ENCODE results near the gene ACE.

Gene ACE

GRCh38 chr17:63517825-63518534, 41.1 kb downstream of the ACE start:
- no peak for DNase-seq

DNA sequence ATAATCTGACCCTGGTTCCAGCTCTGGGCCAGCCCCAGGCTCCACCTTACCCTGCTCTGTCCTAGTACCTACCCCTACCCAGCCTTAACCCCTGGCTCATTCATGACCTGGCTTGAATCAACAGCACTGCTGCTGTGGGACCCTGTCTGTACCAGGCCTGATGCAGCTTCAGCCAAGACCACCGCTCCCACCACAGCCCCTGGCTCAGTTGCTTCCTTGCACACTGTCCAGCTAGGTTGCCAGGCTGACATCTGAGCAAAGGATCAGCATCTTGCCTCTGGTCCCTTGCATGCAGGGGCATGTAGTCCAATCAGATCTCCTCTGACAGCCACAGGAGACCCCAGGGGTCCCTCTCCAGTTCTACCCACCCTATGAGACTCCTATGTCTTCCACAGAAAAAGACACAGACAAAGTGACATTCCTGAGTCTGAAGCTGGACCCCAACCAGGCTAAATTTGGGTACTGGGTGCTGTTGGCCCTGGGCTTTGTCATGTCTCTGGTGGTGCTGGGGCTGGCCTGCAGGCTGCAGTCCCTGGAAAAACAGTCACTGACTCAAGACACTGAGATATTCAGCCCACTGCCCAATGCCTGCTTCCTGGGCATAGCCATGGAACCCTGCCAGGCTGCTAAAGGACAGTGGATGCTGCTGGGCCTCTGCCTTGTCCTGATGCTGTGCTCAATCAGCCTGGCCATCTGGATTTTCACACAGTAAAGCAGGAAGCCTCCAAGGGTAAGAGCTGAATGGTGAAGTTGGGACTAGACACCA, 42.4 kb downstream of the ACE start:
- no peak for DNase-seq

DNA sequence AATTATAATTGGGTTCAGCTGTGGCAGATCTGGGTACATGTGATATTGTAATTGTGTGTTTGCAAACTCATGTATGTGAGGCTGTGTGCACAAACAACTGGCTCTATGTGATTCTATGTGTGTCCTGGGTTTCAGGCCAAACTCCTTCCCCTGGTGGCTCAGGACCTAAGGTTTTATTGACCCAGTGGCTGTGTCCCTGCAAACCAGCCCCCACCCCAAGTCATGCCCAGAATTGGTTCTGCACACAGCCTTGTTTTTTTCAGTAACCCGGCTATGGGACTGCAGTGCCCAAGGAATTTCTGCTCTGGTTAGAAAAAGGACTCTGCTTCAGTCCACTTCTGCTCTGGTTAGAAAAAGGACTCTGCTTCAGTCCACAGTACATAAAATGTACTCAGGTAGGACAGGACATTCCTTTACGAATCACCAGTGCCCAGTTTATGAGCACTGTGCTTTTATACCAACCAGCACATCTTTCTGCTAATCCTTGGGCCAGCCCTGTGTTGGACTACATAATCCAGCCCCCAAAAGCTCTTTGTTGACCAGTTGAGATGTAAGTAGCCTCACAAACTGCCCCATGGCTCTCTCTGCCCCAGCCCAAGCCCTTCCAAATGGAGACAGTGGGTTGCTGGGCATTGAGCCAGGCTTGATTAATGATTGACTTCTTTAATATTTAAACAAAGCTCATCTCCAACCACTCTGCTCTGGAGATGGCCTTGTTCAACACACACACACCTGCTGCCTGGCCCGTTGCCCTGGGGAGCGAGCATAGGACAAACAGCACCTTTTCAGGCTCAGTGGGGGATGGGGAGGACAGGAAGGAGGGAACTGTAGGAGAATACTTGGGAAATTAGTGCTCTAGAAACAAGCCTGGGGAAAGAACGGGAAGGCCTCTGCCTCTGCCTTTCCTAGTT, 43.4 kb downstream of the ACE start:
- DNase-seq, result no peak

DNA sequence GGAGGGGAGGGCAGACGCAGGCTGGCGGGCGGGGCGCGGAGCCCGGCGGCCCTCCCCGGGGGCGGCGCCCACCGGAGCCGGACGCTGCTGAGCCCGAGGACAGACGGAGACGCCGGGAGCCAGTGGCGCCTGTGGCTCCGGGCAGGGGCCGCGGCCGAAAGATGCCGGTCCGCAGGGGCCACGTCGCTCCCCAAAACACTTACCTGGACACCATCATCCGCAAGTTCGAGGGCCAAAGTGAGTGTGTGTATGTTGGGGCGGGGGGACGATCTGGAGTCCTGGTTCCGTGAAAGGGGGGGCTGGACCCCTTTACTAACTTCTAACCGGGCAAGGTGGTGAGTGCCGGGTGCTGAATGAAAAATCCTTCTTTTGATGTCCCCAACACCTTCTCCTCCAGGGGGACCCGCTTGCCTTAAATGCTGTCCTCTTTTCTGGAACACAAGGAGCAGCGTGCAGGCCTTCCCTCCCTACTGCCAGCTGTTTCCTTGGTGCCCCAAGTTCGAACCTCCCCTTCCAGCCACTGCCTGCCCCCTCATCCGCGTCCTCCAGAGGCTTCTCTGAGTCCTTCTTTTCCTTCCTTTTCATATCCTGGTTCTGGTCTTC, 46.5 kb downstream of the ACE start, which contains the start of gene KCNH6:
KCNH6 (plus strand) TSS at position 106 of the 603 bp plus-strand sequence; CDS start at position 162, 56 bp downstream.
- DNase-seq, result no peak

GRCh38 chr17:63524051-63524450, 47.2 kb downstream of the ACE start:
- no peak for DNase-seq

DNA sequence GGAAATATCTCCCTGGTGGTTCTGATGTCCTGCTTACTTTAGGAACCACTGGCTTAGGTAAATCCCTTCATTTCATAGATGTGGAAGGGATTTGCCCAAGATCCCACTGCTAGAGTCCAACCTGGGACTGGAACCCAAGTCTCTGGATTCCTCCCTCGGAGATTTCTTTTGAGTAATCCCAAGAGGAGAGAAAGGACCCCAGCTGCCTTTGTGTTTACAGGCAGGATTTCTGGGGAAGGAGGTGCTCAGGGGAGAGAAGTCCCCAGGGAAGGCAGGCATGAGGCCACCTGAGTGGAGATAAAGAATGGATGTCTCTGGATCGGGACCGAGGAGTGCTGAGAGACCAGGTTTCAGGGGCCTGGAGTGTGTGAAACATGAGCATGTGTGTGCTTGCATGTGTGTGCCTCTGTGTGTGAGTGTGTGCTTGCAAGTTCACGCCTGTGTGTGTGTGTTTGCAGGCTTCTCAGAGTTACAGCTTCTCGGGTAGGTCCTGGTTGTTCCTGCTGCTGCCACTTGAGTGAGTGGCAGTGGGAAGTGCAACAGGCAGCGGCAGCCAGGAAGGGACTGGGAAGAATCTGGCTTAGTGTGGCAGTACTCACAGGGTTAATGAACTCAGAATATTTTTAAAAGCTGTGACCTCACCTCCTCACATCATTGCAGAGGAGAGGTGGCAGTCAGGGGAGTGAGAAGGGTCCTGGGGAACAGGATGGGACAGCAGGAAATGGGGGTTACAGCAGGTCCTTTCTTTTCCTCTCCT, 48.5 kb downstream of the ACE start:
- no peak for DNase-seq

- DNase-seq, result no peak
These were observed 50.0 kb downstream of the ACE start for GRCh38 chr17:63526861-63527260.

- no peak for DNase-seq
These were observed 51.3 kb downstream of the ACE start for GRCh38 chr17:63528183-63528582.

- DNase-seq, result no peak
These were observed 53.1 kb downstream of the ACE start for GRCh38 chr17:63529711-63530556.

- no peak for DNase-seq
These were observed 53.7 kb downstream of the ACE start for GRCh38 chr17:63530557-63531021.

DNA sequence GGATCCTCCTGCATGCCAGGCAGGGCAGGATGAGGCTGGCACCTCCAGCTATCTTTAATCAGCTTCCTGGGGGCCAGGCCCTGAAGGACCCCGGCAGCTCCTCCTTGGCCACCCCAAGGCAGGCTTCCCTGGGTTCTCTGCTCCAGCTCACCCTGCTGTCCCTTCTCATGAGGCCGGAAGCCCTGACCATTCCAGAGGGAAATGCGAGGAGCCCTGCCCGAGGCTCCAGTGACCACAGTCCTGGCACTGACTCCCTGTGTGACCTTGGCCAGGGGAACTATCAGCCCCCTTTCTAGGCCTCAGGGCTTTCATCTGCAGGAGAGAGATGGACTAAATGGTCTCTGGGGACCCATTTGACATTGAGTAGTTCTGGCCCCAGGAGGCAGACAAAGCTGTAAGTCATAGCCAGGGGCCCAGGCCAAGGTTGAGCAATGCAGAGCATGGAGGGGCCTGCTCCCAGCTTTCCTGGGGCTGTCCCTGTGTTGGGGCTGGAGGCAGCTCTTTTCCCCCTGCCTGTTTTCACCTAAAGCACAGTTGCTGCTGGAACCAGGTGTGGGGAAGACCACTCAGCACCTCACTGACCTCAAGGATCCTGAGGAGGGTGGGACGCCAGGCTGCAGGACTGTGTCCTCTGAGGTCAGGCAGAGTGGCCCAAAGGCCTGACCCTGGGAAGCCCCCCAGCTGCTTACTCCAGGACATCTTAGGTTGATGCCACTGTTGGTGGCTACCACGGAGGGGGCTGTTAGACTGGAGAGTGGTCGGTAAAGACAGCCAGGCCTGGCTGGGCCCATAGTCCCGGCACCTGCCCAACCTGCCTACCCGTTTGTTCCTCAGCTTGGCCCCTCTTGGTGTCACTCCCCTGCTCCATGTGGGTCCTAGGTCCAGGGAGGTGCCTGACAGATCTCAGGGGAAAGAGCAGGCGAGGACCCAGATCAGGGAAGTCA, 54.4 kb downstream of the ACE start:
- no peak for DNase-seq

GRCh38 chr17:63533433-63534077, 56.7 kb downstream of the ACE start:
- no peak for DNase-seq

DNA sequence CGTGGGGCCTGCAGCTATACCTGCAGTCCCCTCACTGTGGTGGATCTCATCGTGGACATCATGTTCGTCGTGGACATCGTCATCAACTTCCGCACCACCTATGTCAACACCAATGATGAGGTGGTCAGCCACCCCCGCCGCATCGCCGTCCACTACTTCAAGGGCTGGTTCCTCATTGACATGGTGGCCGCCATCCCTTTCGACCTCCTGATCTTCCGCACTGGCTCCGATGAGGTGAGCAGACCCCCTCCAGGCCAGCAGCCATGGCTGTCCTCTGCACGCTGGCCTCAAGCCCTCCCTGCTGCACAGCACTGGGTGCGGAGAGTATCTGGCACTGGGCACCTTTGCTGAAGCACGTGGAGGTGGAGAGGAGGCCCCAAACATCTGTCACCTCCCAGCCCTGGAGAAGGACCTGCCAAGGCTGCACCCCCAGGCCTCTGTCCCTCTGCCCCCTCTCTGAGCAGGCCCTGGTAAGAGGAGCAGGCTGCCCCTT, 57.3 kb downstream of the ACE start:
- DNase-seq, result no peak

GRCh38 chr17:63534816-63535455, 58.1 kb downstream of the ACE start:
- no peak for DNase-seq

DNA sequence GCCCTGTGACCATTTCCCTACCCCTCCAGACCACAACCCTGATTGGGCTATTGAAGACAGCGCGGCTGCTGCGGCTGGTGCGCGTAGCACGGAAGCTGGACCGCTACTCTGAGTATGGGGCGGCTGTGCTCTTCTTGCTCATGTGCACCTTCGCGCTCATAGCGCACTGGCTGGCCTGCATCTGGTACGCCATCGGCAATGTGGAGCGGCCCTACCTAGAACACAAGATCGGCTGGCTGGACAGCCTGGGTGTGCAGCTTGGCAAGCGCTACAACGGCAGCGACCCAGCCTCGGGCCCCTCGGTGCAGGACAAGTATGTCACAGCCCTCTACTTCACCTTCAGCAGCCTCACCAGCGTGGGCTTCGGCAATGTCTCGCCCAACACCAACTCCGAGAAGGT, 58.8 kb downstream of the ACE start:
- DNase-seq, result no peak

GRCh38 chr17:63537001-63537400, 60.1 kb downstream of the ACE start:
- no peak for DNase-seq

GRCh38 chr17:63537991-63538692, 61.3 kb downstream of the ACE start:
- no peak for DNase-seq

All from inflammatory macrophage (primary cell).